Mesenchymal stem cell (in vitro differentiated cells and primary cell): ENCODE data around the gene ATP4A.
A peak's percentile ranks its signal among the peaks of the same experiment; 100 is the strongest.

Source experiments
- DNase-seq: peaks from one replicate; pipeline ENCODE4 v3.0.0-alpha.2; 2013
- H2AFZ ChIP-seq: one replicate; pipeline ENCODE4 v1.6.1; 2013; ENCODE audit warnings: low read depth, mild to moderate bottlenecking, control low read depth, inconsistent platforms, low read length, moderate library complexity
- H2AK5ac ChIP-seq: 2 replicates; pipeline ENCODE4 v1.6.1; 2013; ENCODE audit warnings: low read length, moderate library complexity, mild to moderate bottlenecking, inconsistent platforms; ENCODE audit not compliant: severe bottlenecking
- H2BK120ac ChIP-seq: one replicate; pipeline ENCODE4 v1.6.1; 2013; ENCODE audit warnings: low read depth, mild to moderate bottlenecking, inconsistent platforms, low read length, moderate library complexity
- H2BK12ac ChIP-seq, 2 experiments: one replicate each; pipeline ENCODE4 v1.6.1; 2013; ENCODE audit warnings: inconsistent platforms in 2 of 2, low read length in 2 of 2, mild to moderate bottlenecking in 2 of 2, moderate library complexity in 2 of 2, control low read depth in 1 of 2
- H2BK15ac ChIP-seq: one replicate; pipeline ENCODE4 v1.6.1; 2013; ENCODE audit warnings: mild to moderate bottlenecking, low read depth, inconsistent platforms; ENCODE audit not compliant: poor library complexity, severe bottlenecking
- H2BK5ac ChIP-seq: 2 replicates; pipeline ENCODE4 v1.6.1; 2013; ENCODE audit warnings: low read depth, mild to moderate bottlenecking, low read length, control low read depth, inconsistent platforms; ENCODE audit not compliant: poor library complexity, severe bottlenecking
- H3K14ac ChIP-seq, 2 experiments: one replicate each; pipeline ENCODE4 v1.6.1; 2013; ENCODE audit warnings: inconsistent platforms in 2 of 2, low read length in 2 of 2, control low read depth in 1 of 2, mild to moderate bottlenecking in 1 of 2, moderate library complexity in 1 of 2
- H3K18ac ChIP-seq, 2 experiments: one replicate each; pipeline ENCODE4 v1.6.1; 2013; ENCODE audit warnings: inconsistent platforms in 2 of 2, low read length in 2 of 2, control low read depth in 1 of 2, low read depth in 1 of 2, mild to moderate bottlenecking in 1 of 2
- H3K23ac ChIP-seq, 2 experiments: one replicate each; pipeline ENCODE4 v1.6.1; 2013; ENCODE audit warnings: inconsistent platforms in 2 of 2, low read length in 2 of 2, mild to moderate bottlenecking in 2 of 2, moderate library complexity in 2 of 2, control low read depth in 1 of 2
- H3K27ac ChIP-seq: 2 replicates; pipeline ENCODE4 v1.5.1; 2013; ENCODE audit warnings: mild to moderate bottlenecking, moderate library complexity, low read length, control low read depth, inconsistent platforms; ENCODE audit not compliant: poor library complexity, severe bottlenecking
- H3K27me3 ChIP-seq, 2 experiments: 2 replicates each; pipeline versions ENCODE4 v1.6.1 to v1.7.0; 2013; ENCODE audit warnings: low read length in 2 of 2, mild to moderate bottlenecking in 2 of 2, moderate library complexity in 2 of 2, control low read depth in 1 of 2, inconsistent platforms in 1 of 2; ENCODE audit not compliant: control insufficient read depth in 1 of 2, insufficient read depth in 1 of 2
- H3K36me3 ChIP-seq, 2 experiments: 2 replicates each; pipeline versions ENCODE4 v1.6.1 to v1.7.0; 2013; ENCODE audit warnings: low read length in 2 of 2, control low read depth in 1 of 2, inconsistent platforms in 1 of 2, low read depth in 1 of 2, mild to moderate bottlenecking in 1 of 2; ENCODE audit not compliant: insufficient read depth in 2 of 2, control insufficient read depth in 1 of 2
- H3K4ac ChIP-seq, 2 experiments: one replicate each; pipeline ENCODE4 v1.6.1; 2013; ENCODE audit warnings: inconsistent platforms in 2 of 2, low read length in 2 of 2, mild to moderate bottlenecking in 2 of 2, moderate library complexity in 2 of 2, control low read depth in 1 of 2, low read depth in 1 of 2
- H3K4me1 ChIP-seq: 2 replicates; pipeline ENCODE4 v1.6.1; 2013; ENCODE audit warnings: low read depth, low read length, control low read depth; ENCODE audit not compliant: control insufficient read depth, insufficient read depth
- H3K4me2 ChIP-seq: 2 replicates; pipeline ENCODE4 v1.6.1; 2013; ENCODE audit warnings: low read length, mild to moderate bottlenecking, inconsistent platforms; ENCODE audit not compliant: poor library complexity, severe bottlenecking
- H3K4me3 ChIP-seq, 2 experiments: 2 replicates each; pipeline versions ENCODE4 v1.5.1 to v1.7.0; 2013; ENCODE audit warnings: low read length in 2 of 2, mild to moderate bottlenecking in 2 of 2, control low read depth in 1 of 2, low read depth in 1 of 2; ENCODE audit not compliant: insufficient read depth in 1 of 2
- H3K79me1 ChIP-seq: replicated peaks from 2 replicates; pipeline ENCODE4 v1.6.1; 2013; ENCODE audit warnings: mild to moderate bottlenecking, control low read depth, low read length, inconsistent platforms; ENCODE audit not compliant: poor library complexity, severe bottlenecking
- H3K9ac ChIP-seq: 2 replicates; pipeline ENCODE4 v1.7.0; 2013; ENCODE audit warnings: mild to moderate bottlenecking, low read length, moderate library complexity
- H3K9me3 ChIP-seq: 2 replicates; pipeline ENCODE4 v1.7.0; 2013; ENCODE audit warnings: mild to moderate bottlenecking, low read length; ENCODE audit not compliant: control insufficient read depth
- H4K8ac ChIP-seq: one replicate; pipeline ENCODE4 v1.6.1; 2013; ENCODE audit warnings: inconsistent platforms, mild to moderate bottlenecking, low read length, moderate library complexity
- H4K91ac ChIP-seq: one replicate; pipeline ENCODE4 v1.6.1; 2013; ENCODE audit warnings: mild to moderate bottlenecking, low read length, inconsistent platforms
- WGBS: methylation state at CpG from one replicate; pipeline ENCODE4 v1.1.7; 2013; ENCODE audit warnings: mixed read lengths; 5-methylcytosine and 5-hydroxymethylcytosine counted together

The ATP4A gene

DNA sequence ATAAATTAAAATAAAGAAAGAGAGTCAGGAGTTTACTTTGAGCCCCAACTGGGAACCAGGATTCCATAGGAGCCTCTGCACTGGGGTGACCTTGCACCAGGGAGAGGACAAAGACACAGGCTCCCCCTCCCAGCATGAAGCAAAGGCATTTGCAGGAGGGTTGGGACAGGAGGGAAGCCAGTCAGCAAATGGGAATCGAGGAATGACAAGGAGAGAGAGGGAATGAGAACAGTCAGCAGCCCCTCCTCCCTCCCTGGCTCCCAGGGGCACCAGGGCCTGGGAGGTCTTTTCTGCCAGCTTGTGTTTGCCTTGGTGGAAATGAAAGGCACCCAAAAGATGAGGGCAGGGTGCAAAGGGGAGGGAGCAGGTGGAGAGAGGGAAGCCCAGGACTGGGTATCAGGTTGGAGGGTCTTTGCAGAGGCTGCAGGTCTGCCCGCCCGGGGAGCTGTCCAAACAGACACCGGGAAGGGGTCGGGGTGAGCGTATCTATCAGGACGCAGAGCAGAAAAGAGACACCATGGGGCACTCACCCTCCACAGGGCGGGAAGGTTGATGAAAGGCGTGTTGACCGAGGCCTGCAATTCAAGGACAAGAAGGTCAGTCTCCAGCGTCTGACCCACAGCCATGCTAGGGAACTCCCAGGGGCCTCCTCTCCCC lies 39.1 kb downstream of the ATP4A start:
- H2BK5ac ChIP-seq, result no peak overlapping the region
- peaks cover 7 to 18% of the 10 kb centered on the region in 2 experiments for H3K27me3 ChIP-seq
- H2AK5ac ChIP-seq, result no peak overlapping the region
- H4K91ac ChIP-seq, result no peak overlapping the region
- H3K9me3 ChIP-seq, result no peaks in the 10 kb centered on the region
- H3K79me1 ChIP-seq, result no peaks in the 10 kb centered on the region
- H2BK15ac ChIP-seq, result no peak overlapping the region
- H2BK12ac ChIP-seq, result no peak overlapping the region
- no peaks in the 10 kb centered on the region for H3K4me1 ChIP-seq
- no peak overlapping the region for H3K27ac ChIP-seq
- no peak overlapping the region for H3K23ac ChIP-seq
- H3K18ac ChIP-seq, result no peak overlapping the region
- H3K4ac ChIP-seq, result no peak overlapping the region
- no peak overlapping the region for H3K4me2 ChIP-seq
- WGBS, result 21% methylated on average over 11 of the region's 11 CpGs
- H3K4me3 ChIP-seq, result no peak overlapping the region
- H3K9ac ChIP-seq, result no peak overlapping the region
- H2AFZ ChIP-seq, result no peak overlapping the region
- H4K8ac ChIP-seq, result no peak overlapping the region
- H3K36me3 ChIP-seq, result no peaks in the 10 kb centered on the region
- DNase-seq, result no peak
- H2BK120ac ChIP-seq, result no peak overlapping the region
- H3K14ac ChIP-seq, result no peak overlapping the region

DNA sequence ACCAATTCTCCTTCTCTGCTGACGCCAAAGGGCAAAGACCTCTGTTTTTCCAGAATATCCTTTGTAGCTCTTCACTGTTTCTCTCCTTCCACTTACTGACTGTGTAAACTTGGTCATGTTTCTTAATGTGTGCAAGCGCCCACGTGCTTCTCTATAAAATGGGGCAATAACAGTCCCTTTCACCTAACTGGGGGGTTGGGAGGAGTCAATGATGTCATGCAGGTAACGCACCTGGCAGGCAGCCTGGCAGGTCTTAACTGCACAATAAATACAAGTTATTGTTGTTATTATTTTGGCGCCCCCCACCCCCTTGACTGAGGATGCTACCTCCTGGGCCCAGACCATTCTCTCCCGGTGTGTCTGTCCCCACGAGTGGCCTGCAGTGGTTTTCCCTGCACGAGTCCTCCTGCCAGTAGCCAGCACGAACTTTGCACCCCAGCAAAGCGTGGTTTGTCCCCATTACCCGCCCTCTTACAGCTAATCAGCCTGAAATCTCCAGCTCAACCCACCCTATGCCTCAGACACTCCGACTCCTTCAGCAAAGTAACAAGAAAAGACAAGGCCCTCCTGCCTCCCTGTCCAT lies 40.6 kb downstream of the ATP4A start:
- DNase-seq, result no peak
- Histone ChIP-seq H2BK5ac (no peak overlapping the region), H3K9me3 (no peaks in the 10 kb centered on the region), H3K9ac (no peak overlapping the region), H2BK12ac (no peak overlapping the region), H2AK5ac (no peak overlapping the region), H3K27me3 (peaks cover 7 to 18% of the 10 kb centered on the region in 2 experiments), H3K4me2 (no peak overlapping the region), H3K18ac (no peak overlapping the region), H3K4me3 (no peak overlapping the region), H2BK15ac (no peak overlapping the region), H4K8ac (no peak overlapping the region), H3K4ac (no peak overlapping the region), H2BK120ac (no peak overlapping the region), H3K36me3 (no peaks in the 10 kb centered on the region), H3K27ac (no peak overlapping the region), H2AFZ (no peak overlapping the region), H3K79me1 (no peaks in the 10 kb centered on the region), H4K91ac (no peak overlapping the region), H3K14ac (no peak overlapping the region), H3K4me1 (peaks cover 4% of the 10 kb centered on the region), H3K23ac (no peak overlapping the region)
- WGBS, result 75% methylated on average over 12 of the region's 12 CpGs

DNA sequence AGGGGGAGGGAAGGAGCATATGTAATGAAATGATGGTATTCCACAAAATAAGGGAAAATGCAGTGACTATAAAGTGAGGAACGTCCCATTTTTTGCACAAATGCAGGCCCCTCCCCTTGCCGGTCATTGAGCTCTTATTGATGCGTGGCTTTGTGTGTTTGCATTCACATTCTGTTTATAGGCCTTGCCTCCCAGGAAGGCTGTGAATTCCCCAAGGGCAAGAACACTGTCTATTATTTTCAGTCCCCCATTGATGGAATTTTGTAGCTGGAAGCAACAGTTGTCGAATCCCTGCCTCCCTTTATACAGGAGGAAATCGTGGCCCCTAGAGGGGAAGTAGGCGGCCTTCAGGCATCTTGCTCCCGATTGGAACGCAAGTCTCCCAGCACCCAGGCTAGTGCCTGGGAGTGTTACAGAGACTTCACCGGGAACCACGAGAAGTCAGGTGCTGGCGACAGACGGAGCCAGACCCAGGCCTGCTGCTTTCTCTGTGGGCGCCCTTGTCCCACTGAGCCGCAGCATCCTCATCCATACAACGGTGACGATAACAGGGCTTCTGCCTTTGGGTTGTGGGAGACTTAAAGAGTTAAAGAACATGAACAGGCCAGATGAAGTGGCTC lies 42.2 kb downstream of the ATP4A start:
- H2AK5ac ChIP-seq, result no peak overlapping the region
- no peak overlapping the region for H2BK120ac ChIP-seq
- H3K9me3 ChIP-seq, result no peaks in the 10 kb centered on the region
- peak overlapping the region; percentile 34 for H4K91ac ChIP-seq
- no peak for DNase-seq
- H3K4me1 ChIP-seq, result peaks cover 4% of the 10 kb centered on the region
- no peak overlapping the region for H3K4ac ChIP-seq
- H2BK15ac ChIP-seq, result no peak overlapping the region
- no peak overlapping the region for H4K8ac ChIP-seq
- no peak overlapping the region for H3K23ac ChIP-seq
- H3K18ac ChIP-seq, result no peak overlapping the region
- no peak overlapping the region for H2BK12ac ChIP-seq
- H3K4me2 ChIP-seq, result no peak overlapping the region
- no peak overlapping the region for H3K27ac ChIP-seq
- no peaks in the 10 kb centered on the region for H3K79me1 ChIP-seq
- WGBS, result 79% methylated on average over 16 of the region's 16 CpGs
- no peaks in the 10 kb centered on the region for H3K36me3 ChIP-seq
- no peak overlapping the region for H3K14ac ChIP-seq
- H2AFZ ChIP-seq, result no peak overlapping the region
- no peak overlapping the region for H3K4me3 ChIP-seq
- peaks cover 7 to 17% of the 10 kb centered on the region in 2 experiments for H3K27me3 ChIP-seq
- H3K9ac ChIP-seq, result no peak overlapping the region
- no peak overlapping the region for H2BK5ac ChIP-seq

DNA sequence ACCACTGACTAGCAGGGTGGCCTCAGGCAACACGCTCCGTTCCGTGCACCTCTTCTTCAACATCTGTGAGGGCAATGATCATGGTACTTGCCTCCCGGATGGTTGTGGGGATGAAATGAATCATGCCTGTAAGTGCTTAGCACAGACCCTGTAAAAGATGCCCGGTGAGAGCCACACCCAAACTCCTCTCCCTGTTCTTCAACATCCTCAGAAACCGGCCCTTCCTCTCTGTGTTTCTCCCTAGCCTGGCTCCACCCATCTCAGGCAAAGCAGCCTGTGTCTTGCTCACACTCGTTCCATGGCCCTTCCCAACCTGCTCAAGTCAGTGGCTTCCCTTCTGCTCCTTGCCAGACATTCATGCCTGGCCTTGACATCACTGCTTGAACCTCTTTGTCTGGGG lies 44.2 kb downstream of the ATP4A start:
- H3K23ac ChIP-seq, result no peak overlapping the region
- peaks cover 0 to 6% of the 10 kb centered on the region in 2 experiments for H3K27me3 ChIP-seq
- no peak overlapping the region for H3K9ac ChIP-seq
- H3K14ac ChIP-seq, result peak overlapping the region in 1 of 2 experiments; percentile 53
- H2BK120ac ChIP-seq, result no peak overlapping the region
- no peak overlapping the region for H2BK5ac ChIP-seq
- no peaks in the 10 kb centered on the region for H3K9me3 ChIP-seq
- peak overlapping the region; percentile 82 for H2BK15ac ChIP-seq
- H4K91ac ChIP-seq, result peak overlapping the region; percentile 6
- H3K27ac ChIP-seq, result no peak overlapping the region
- no peak for DNase-seq
- no peak overlapping the region for H2AFZ ChIP-seq
- H3K36me3 ChIP-seq, result no peaks in the 10 kb centered on the region
- no peaks in the 10 kb centered on the region for H3K79me1 ChIP-seq
- no peak overlapping the region for H2AK5ac ChIP-seq
- H4K8ac ChIP-seq, result no peak overlapping the region
- peak overlapping the region; percentile 6 to 97 for H2BK12ac ChIP-seq
- H3K4me1 ChIP-seq, result peaks cover 5% of the 10 kb centered on the region
- no peak overlapping the region for H3K4ac ChIP-seq
- WGBS, result 68% methylated on average over 7 of the region's 7 CpGs
- H3K4me2 ChIP-seq, result no peak overlapping the region
- H3K18ac ChIP-seq, result no peak overlapping the region
- H3K4me3 ChIP-seq, result no peak overlapping the region
